Stomach smooth muscle (tissue), 2 donors: ENCODE data around the gene CXCL17.
"Not testable (repeated sequence)": the region's sequence is repeated elsewhere in the genome, so short reads cannot be mapped to it uniquely, and the experiment has no call there.

Source experiments
- H3K27ac ChIP-seq: one replicate; pipeline ENCODE4 v1.7.0; 2013; ENCODE audit warnings: mild to moderate bottlenecking, low read length, inconsistent platforms
- H3K27me3 ChIP-seq, 2 donors: one replicate each; pipeline ENCODE4 v1.7.0; 2013; ENCODE audit warnings: low read length in 2 of 2; ENCODE audit not compliant: insufficient read depth in 2 of 2, control insufficient read depth in 1 of 2
- H3K36me3 ChIP-seq, 2 donors: one replicate each; pipeline ENCODE4 v1.7.0; 2013; ENCODE audit warnings: low read length in 2 of 2; ENCODE audit not compliant: control insufficient read depth in 2 of 2, insufficient read depth in 2 of 2
- H3K4me1 ChIP-seq: one replicate; pipeline ENCODE4 v1.7.0; 2013; ENCODE audit warnings: low read length; ENCODE audit not compliant: control insufficient read depth, insufficient read depth
- H3K4me3 ChIP-seq, 2 donors: one replicate each; pipeline ENCODE4 v1.7.0; 2013; ENCODE audit warnings: low read length in 2 of 2
- H3K9ac ChIP-seq, 2 donors: one replicate each; pipeline ENCODE4 v1.7.0; 2013; ENCODE audit warnings: low read length in 2 of 2, mild to moderate bottlenecking in 1 of 2
- H3K9me3 ChIP-seq, 2 donors: one replicate each; pipeline ENCODE4 v1.7.0; 2013; ENCODE audit warnings: low read length in 2 of 2; ENCODE audit not compliant: control insufficient read depth in 2 of 2
- donor health status: healthy.
- donor health status: Pancreatic carcinoma.

The CXCL17 gene, protein sequence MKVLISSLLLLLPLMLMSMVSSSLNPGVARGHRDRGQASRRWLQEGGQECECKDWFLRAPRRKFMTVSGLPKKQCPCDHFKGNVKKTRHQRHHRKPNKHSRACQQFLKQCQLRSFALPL

DNA sequence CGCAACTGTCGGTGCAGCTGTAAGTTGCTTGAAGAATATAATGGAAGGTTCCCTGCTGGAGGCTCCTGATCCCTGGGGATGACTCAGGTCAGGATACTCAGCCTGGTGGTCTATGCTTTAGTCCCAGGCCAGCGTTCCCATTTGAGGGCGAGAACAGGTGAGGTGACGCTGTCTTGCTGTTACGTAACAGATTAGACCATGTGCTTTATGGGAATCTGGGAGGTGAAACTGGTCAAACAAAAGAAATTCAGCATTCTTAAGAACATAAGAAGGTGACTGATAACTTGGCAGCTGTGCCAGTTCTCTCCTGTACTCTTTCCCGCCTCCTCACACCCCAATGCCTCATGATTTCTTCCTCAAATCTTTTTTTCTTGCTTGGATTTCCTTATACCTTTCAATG is at the start of gene CXCL17:
Gene CXCL17, minus strand, starts transcription at position 114 of the 400 bp plus-strand sequence. CDS start 114 bp downstream, outside the sequence.
- Histone ChIP-seq H3K9me3 (no peaks in the 10 kb centered on the region), H3K9ac (no peak within 1 kb of the TSS), H3K27me3 (no peaks in the 10 kb centered on the region), H3K27ac (no peak within 1 kb of the TSS), H3K36me3 (no peaks in the 10 kb centered on the region), H3K4me1 (no peaks in the 10 kb centered on the region), H3K4me3 (no peak within 1 kb of the TSS)

DNA sequence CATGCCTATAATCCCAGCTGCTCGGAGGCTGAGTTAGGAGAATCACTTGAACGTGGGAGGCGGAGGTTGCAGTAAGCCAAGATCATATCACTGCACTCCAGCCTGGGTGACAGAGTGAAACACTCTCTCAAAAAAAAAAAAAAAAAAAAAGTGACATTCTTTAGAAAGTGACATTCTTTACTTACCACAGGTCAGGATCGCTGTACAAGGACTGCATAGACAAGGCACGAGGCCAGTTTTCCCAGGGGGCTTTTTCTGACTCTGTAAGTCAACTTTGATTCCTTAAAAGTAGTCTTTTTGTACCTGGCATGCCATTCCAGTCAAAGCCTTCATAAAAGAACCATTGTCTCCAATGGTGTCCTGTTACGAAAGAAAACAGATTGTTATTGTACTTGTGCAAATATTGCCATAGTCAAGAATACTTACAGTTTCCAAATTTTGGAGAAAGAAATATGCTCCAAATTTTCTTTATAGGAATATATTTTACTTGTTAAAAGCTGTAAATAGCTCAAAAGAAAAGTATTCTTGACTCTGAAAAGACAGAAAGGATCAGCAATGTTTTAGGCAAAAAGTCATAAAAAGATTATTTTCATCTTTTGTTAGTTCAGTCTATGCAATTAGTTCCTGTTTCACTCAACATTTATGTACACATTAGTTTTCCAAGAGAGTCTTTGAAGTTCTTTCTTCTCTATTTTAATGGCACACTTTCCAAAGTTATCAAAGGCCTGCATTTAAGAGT is 46.2 kb upstream of the CXCL17 start:
- Histone ChIP-seq H3K4me1 (no peaks in the 10 kb centered on the region), H3K4me3 (no peak overlapping the region), H3K36me3 (no peaks in the 10 kb centered on the region), H3K27me3 (no peaks in the 10 kb centered on the region), H3K27ac (no peak overlapping the region), H3K9me3 (no peaks in the 10 kb centered on the region), H3K9ac (no peak overlapping the region)

DNA sequence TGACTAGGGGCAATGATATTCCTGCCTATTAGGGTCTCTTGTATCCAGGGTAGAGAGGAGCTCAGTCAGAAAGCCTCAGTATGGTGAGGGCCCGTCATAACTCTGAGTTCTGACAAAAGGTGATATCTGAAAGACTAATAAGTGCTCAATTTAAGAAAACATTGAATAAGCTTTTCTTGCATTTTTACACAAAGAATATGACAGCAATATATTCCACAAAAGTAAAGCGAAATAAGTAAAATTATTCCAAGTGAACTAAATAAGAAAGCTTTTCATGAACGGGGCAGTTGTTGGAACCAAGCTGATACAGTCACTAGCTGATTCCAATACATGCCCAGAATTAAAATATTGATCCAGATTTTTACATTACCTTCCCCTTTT is 45.0 kb upstream of the CXCL17 start:
- no peaks in the 10 kb centered on the region for H3K9me3 ChIP-seq
- H3K4me3 ChIP-seq: no peak overlapping the region
- no peaks in the 10 kb centered on the region for H3K27me3 ChIP-seq
- H3K27ac ChIP-seq: no peak overlapping the region
- H3K36me3 ChIP-seq: no peaks in the 10 kb centered on the region
- H3K4me1 ChIP-seq: no peaks in the 10 kb centered on the region
- H3K9ac ChIP-seq: no peak overlapping the region

DNA sequence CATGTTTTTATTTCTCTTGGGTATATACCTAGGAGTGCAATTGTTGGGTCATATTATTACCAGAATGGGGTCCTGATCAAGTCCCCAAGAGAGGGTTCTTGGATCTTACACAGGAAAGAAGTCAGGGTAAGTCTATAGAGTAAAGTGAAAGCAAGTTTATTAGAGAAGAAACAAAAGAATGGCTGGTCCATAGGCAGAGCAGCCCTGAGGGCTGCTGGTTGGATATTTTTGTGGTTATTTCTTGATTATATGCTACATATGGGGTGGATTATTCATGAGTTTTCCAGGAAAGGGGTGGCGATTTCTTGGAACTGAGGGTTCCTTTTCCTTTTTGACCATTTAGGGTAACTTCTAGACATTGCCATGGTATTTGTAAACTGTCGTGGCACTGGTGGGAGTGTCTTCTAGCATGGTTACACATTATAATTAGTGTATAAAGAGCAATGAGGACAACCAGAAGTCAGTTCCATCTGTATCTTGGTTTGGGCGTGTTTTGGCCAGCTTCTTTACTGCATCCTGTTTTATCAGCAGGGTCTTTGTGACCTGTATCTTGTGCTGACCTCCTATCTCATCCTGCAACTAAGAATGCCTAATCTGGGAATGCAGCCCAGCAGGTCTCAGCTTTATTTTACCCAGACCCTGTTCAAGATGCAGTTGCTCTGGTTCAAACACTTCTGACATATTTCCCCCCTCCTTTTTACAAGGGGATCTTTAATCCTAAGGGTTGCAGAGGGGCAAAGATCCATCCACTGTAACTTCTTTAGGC is 44.5 kb upstream of the CXCL17 start:
- H3K9me3 ChIP-seq: no peaks in the 10 kb centered on the region
- no peaks in the 10 kb centered on the region for H3K4me1 ChIP-seq
- H3K4me3 ChIP-seq: no peak overlapping the region
- H3K27me3 ChIP-seq: no peaks in the 10 kb centered on the region
- no peak overlapping the region for H3K27ac ChIP-seq
- no peak overlapping the region for H3K9ac ChIP-seq
- no peaks in the 10 kb centered on the region for H3K36me3 ChIP-seq

DNA sequence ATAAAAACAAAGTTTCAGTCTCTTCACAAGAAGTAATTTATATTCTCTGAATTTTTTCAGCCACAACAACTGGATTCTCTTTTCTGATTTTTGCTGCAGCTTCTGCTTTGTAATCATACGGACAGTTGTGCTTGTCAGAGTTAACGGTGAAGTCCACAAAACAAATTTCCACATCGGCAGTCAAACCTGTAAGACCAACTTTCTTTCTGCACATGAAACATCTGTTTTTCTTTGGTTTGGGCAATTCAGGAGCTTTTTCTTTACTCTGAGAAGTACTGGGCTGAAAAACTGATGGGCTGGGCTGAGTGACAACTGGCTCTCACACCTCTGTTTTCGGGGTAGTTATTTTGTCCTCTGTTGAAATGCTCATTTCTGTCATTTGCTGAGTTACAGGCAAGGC is 42.3 kb upstream of the CXCL17 start:
- not testable (repeated sequence) for H3K27ac ChIP-seq, H3K36me3 ChIP-seq, H3K9ac ChIP-seq, H3K4me1 ChIP-seq, H3K4me3 ChIP-seq, H3K27me3 ChIP-seq, H3K9me3 ChIP-seq

DNA sequence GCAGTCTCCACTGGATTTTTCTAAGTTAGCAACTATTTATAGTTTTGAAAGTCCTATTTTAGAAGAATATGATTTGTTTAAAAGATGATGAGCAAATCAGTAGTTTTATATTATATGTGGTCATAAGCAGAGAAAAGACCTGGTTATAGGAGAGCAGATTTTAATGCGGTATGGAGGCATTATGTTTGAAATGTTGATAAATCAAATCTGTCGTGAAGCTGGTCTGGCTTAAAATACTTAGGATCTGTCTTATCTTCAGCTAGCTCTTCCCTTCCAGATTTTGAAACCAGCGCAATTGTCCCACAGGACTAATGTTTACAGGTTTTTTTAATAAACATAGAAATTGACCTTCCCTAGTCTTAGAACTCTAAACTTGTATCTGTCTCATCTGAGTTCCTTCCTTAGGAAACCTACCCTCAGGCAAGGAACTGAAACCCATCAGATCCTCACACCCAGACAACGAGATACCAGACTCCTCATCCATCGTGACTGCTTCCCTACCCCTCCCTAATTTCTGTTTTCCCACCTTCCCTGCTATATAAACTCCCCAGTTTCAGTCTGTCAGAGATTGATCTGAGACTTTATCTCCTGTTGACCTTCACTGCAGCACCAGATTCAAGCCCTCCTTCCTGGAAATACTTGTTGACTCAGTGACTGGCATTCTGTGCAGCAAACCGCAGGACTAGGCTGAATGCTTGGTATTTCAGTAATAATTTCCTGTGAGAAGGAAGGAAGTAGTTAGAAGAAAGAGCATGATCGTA is 37.8 kb upstream of the CXCL17 start:
- Histone ChIP-seq H3K27me3 (no peaks in the 10 kb centered on the region), H3K9ac (no peak overlapping the region), H3K4me3 (no peak overlapping the region), H3K27ac (no peak overlapping the region), H3K9me3 (no peaks in the 10 kb centered on the region), H3K36me3 (no peaks in the 10 kb centered on the region), H3K4me1 (no peaks in the 10 kb centered on the region)

DNA sequence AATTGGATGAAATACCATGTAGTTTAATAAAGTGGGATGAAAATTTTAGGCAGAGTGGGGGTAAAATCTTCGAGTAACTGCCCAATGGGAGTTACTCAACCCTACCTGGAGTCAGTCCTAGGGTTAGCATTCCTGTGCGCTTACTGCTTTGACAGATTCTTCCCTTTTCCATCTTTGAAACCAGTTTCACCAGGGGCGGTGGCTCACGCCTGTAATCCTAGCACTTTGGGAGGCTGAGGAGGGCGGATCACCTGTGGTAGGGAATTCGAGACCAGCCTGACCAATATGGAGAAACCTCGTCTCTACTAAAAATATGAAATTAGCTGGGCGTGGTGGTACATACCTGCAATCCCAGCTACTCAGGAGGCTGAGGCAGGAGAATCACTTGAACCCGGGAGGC is 37.0 kb upstream of the CXCL17 start:
- Histone ChIP-seq H3K27ac (no peak overlapping the region), H3K4me1 (no peaks in the 10 kb centered on the region), H3K9ac (no peak overlapping the region), H3K4me3 (no peak overlapping the region), H3K36me3 (no peaks in the 10 kb centered on the region), H3K9me3 (no peaks in the 10 kb centered on the region), H3K27me3 (no peaks in the 10 kb centered on the region)

DNA sequence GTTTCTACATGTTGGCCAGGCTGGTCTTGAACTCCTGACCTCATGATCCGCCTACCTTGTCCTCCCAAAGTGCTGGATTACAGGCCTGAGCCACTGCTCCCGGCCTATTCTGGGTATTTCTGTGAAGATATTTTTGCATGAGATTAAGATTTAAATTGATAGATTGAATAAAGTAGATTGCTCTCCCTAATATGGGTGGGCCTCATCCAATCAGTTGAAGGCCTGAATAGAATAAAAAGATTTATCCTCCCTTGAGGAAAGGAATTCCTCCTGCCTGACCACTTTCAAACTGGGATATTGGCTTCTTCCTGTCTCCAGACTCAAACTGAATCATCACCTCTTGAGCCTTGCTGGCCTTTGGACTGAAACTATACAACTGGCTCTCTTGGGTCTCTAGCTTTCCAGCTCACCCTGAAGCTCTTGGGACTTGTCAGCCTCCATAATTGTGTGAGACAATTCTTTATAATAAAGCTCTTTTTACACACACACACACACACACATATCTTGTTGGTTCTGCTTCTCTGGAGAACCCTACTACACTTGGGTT is 36.1 kb upstream of the CXCL17 start:
- H3K36me3 ChIP-seq: no peaks in the 10 kb centered on the region

DNA sequence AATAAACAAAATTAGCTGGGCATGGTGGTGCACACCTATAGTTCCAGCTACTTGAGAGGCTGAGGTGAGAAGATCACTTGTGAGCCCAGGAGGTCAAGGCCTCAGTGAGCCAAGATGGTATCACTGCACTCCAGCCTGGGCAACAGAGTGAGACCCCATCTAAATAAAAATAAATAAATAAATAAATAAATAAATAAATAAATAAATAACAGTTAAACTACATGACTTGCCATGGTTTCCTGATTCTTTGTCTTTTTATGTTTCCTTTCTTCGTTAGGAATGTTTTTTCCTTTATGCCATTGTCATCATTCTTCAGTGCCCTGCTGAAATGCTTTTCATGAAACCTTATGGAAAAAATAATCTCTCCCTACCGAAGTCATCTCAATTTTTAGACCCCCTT is 35.2 kb upstream of the CXCL17 start:
- H3K36me3 ChIP-seq: no peaks in the 10 kb centered on the region
- H3K4me1 ChIP-seq: no peaks in the 10 kb centered on the region
- H3K27me3 ChIP-seq: no peaks in the 10 kb centered on the region
- H3K9me3 ChIP-seq: no peaks in the 10 kb centered on the region
- H3K27ac ChIP-seq: no peak overlapping the region
- no peak overlapping the region for H3K9ac ChIP-seq
- no peak overlapping the region for H3K4me3 ChIP-seq

More for the DNA sequence above, 36.1 kb upstream of the CXCL17 start:
- Histone ChIP-seq H3K27me3 (no peaks in the 10 kb centered on the region), H3K9me3 (no peaks in the 10 kb centered on the region), H3K9ac (no peak overlapping the region), H3K4me3 (no peak overlapping the region), H3K4me1 (no peaks in the 10 kb centered on the region), H3K27ac (no peak overlapping the region)

DNA sequence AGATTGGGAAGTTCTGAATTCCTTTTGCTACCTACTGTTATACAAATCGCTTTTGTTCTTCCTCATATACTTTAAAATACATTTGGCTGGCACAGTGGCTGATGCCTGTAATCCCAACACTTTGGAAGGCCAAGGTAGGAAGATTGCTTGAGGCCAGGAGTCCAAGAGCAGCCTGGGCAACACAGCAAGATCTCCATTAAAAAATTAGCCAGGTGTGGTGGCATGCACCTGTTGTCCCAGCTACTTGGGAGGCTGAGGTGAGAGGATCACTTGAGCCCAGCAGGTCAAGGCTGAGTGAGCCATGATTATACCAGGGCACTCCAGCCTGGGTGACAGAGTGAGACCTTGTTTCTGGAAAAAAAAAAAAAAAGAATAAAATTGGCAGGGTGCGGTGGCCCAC is 34.4 kb upstream of the CXCL17 start:
- Histone ChIP-seq H3K27ac (no peak overlapping the region), H3K4me1 (no peaks in the 10 kb centered on the region), H3K9me3 (no peaks in the 10 kb centered on the region), H3K9ac (no peak overlapping the region), H3K27me3 (no peaks in the 10 kb centered on the region), H3K36me3 (no peaks in the 10 kb centered on the region), H3K4me3 (no peak overlapping the region)
